Measurements from ENCODE around the gene HSP90AB1.

HSP90AB1 gene

GRCh38 chr6:44255105-44255808 lies 8.4 kb downstream of the HSP90AB1 start:
- DNase-seq (ENCODE audit: low read depth in 2 of 2), result no peak

GRCh38 chr6:44255871-44256774 lies 9.2 kb downstream of the HSP90AB1 start:
- DNase-seq (ENCODE audit: low read depth in 2 of 2), result no peak

- no peak for DNase-seq (ENCODE audit: low read depth in 2 of 2)
Measured at GRCh38 chr6:44256775-44257024, 9.8 kb downstream of the HSP90AB1 start.

DNA sequence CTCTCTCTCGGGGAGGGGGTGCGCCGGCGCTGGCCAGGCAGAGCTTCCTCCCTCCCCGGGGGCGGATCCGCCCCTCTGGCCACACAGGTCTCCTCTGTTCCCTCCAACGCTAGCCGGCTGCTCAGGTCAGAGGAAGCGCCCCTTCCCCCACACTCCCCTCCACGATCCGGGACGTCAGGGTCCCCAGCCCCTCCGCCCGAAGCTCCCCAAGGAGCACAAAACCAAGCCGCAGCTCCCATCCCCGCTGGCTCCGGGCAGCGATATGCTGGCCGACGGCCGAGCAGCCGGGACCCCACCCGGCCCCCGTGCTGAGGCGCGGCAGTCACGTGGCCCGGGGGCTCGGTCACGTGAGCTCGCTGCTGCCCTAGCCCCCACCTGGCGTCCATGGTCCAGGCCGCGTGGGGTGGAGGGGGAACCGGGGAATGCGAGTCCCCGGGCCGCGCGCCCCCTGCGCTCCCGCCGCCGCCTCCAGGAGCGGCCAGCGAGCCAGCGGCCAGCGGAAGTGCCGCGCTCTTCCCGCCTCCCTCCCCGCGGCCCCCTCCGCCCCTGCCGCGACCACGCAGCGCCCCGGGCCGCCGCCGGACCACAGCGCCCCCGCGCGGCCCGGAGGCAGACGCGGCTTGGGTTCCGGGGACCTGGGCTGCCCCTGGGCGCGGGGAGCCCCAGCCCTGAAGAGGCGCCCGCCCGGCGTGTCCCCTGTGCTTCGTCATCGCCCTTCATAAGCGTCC lies 10.3 kb downstream of the HSP90AB1 start, which contains the start of gene SLC35B2:
Gene SLC35B2, minus strand, starts transcription at position 504 of the 728 bp plus-strand sequence. Its CDS starts 118 bp downstream, at position 386.
- peak in 1 of 2 experiments; percentile 33 for DNase-seq (ENCODE audit: low read depth in 2 of 2)

GRCh38 chr6:44257753-44258324 lies 10.9 kb downstream of the HSP90AB1 start:
- no peak for DNase-seq (ENCODE audit: low read depth in 2 of 2)

- no peak for DNase-seq (ENCODE audit: low read depth in 2 of 2)
Measured at GRCh38 chr6:44258325-44258863, 11.5 kb downstream of the HSP90AB1 start.

- no peak for DNase-seq (ENCODE audit: low read depth in 2 of 2)
Measured at GRCh38 chr6:44258921-44259320, 12.0 kb downstream of the HSP90AB1 start.

GRCh38 chr6:44260011-44260410 lies 13.1 kb downstream of the HSP90AB1 start:
- DNase-seq (ENCODE audit: low read depth in 2 of 2), result no peak

GRCh38 chr6:44260451-44261297 lies 13.8 kb downstream of the HSP90AB1 start:
- DNase-seq (ENCODE audit: low read depth in 2 of 2), result no peak

- DNase-seq (ENCODE audit: low read depth in 2 of 2), result no peak
Measured at GRCh38 chr6:44261581-44261980, 14.7 kb downstream of the HSP90AB1 start.

DNA sequence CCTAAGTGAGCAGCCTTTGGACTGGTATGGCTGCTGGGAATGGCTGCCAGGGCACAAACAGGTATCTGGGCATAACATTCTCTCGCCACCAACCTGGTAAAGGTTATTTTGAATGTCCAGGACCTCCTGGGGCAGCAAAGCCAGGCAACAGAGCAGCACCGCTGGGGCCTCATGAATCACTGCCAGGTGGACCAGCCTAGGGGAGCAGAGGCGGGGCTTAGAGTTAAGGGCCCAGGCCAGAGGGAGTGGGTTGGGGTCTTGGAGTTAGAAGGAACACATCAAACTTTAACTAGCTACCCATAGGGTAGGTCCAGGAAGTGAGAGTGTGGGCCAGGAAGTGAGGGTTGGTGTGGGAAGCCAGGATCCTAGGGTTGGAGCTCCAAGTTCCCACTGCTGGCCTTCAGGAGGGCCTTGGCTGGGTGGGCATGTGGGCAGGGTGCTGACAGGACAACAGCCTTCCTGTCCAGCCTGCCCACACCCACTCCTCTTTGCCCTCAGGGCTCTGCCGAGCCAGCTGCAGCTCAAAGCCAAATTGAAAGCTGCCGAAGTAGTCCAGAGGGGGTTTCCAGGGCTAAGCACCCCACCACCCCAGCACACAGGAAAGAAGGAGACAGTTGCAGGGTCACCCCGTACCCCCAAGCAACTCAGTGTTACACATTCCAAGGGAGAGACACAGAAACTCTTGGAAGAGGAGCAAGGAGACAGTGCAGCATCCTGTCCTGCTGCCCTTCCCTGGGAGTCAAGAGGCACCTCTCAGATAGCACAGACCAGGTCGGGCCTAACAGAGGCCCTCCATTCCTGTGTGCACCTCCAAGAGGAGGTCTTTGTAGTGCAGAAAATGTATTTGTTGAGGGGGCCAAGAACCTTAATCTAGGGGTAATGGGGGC lies 15.8 kb downstream of the HSP90AB1 start:
- no peak for DNase-seq (ENCODE audit: low read depth in 2 of 2)

DNA sequence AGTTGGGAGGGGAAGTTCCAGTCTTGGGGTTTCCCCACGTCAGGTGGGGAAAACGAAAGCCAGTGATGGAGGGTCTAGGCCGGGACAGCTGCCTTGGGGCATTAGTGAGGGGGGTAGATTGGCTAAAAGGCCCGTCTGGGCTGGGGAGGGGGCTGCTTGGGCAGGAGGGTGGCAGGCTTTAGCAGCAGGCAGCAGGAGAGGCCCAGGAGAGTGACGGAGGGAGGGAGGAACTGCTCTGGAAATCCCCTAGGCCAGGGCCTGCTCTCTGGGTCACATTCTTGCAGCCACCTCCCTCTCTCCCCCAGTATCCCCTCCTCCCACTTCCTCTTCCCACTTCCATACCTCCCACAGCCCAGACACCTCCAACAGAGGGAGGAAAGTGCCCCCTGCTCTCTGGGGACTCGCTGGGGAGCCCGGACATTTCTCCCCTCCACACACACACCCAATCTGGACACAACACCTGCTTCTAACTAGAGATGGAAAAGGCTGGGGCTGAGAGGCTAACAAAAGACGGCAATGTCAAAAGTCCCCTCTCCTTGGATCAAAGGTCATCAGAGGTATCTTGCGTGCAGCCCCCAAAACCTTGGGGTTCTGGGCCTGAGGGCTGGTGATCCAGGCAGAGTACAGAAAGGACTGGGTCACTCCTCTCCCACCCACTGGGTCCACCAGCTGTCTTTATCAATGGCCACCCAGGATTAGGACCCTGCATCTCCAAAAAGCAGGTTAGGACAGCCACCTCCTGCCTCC lies 16.6 kb downstream of the HSP90AB1 start:
- no peak for DNase-seq (ENCODE audit: low read depth in 2 of 2)

- no peak for DNase-seq (ENCODE audit: low read depth in 2 of 2)
Measured at GRCh38 chr6:44264154-44265006, 17.5 kb downstream of the HSP90AB1 start.

DNA sequence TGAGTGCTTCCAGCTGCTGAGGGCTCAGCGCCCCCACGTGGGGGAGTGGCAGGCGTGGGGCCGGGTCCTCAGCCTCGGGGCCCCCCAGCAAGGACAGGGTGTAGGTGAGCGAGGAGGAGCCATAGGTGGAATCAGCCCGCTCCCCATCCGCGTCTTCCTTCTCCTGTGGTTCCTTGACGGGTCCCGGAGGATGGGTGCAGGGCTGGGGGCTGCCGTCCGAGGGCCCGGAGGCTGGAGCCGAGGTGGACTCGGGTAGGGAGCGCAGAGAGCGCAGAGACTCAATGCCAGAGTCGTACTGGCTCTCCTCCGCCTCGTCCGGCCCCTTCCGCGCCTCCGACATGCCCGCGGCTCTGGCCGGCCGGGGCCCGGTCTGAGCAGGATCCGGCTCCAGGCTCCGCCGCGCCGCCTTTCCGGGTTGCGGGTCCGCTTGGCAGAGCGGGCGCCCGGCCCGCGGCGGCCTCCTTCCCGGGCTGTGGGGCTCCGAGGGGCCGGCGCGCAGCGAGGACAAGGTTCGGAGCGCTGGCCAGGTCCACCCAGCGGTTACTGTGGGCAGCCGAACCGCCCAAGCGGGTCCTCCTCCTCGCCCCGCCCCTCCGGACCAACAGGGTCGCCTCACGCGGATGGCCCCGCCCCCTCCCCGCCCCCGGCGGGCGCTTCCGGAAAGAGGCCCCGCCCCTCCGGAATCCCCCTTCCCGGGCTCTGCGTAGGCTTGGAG lies 18.3 kb downstream of the HSP90AB1 start, which contains the start of gene NFKBIE:
Gene NFKBIE, minus strand, starts transcription at position 545 of the 715 bp plus-strand sequence. Its CDS starts 205 bp downstream, at position 340.
- DNase-seq (ENCODE audit: low read depth in 2 of 2), result peak; percentile 66

DNA sequence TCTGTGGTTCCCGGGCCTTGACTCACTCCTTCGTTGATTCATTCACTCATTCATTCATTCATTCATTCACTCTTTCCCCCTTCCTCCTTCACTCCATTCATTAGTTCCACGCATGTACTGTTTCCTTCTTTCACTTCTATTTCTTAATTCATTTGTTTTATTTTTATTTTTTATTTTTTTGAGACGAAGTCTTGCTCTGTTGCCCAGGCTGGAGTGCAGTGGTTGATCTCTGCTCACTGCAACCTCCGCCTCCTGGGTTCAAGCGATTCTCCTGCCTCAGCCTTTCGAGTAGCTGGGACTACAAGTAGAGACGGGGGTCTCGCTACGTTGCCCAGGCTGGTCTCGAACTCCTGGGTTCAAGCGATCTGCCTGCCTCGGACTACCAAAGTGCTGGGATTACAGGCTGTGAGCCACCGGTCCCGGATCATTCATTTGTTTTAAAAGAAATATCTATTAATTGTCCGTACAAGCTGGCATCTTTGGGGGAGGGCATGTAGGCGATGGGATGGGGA lies 18.9 kb downstream of the HSP90AB1 start:
- no peak for DNase-seq (ENCODE audit: low read depth in 2 of 2)

GRCh38 chr6:44266347-44266746 lies 19.4 kb downstream of the HSP90AB1 start:
- DNase-seq (ENCODE audit: low read depth in 2 of 2), result no peak

- DNase-seq (ENCODE audit: low read depth in 2 of 2), result no peak
Measured at GRCh38 chr6:44267252-44267651, 20.4 kb downstream of the HSP90AB1 start.
